ENCODE measurements around the gene SLN.

SLN gene

DNA sequence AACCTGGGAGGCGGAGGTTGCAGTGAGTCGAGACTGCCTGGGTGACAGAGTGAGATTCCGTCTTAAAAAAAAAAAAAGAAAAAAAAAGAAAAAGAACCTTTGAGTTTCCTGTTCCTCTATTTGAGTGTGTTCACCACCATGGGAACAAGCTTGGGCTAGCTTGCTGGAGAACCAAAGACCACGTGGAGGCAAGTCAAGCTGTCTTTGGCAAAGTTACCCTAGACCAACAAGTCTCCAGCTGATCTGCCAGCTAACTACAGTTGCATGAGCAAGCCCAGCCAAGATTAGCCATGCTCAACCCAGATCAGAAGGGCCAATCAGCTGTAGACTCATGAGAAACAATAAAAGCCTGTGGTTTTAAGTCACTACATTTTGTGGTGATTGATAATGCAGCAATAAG is 29.7 kb downstream of the SLN start:
- no peak for DNase-seq

DNA sequence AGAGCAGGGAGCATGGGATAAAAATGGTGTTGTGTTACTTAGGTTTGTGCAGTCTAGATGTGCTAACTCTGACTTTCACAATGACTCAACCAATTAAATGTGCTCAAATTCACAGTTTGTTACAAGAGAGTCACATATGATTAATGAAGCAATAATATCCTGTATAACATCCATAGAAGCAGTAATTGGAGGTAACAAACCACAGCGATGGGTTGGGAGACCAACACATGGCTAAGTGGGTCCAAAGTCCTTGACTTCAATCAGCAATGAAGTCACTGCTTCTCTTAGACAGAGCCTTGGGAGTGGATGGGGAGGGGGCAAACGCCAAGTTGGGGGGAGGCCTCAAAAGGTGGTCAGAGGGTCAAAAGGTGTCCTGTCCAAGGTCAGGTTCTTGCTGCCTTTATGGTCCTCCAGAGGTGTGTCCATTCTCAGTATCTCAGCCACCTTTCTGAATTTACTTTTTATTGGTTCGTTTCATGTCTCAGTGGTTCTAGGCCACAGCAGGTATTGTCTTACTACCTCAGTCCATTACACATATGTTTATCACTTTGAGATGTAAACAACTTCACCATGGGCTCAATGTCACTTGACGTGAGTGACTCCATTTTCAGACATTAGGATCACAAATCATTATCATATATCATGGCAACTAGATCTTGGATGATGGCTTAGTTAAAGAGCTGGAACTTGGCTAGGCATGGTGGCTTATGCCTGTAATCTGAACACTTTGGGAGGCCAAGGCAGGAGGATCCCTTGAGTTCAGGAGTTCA is 32.4 kb downstream of the SLN start:
- no peak for DNase-seq

DNA sequence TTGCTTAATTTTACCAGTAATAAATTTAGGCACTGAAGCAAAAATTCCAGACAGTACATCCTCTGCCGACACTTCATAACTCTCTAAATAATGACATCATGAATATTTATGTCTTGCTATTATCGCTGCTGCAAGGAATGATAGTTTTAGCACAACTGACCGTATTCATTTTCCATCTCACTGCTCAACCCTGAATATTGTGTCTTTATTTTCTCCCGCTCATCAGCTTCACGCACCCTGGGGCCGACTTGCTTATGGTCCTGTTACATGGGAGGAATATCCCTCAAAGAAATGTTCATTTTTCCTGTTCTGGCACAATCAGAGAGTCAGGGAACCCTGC is 33.3 kb downstream of the SLN start:
- DNase-seq, result no peak

DNA sequence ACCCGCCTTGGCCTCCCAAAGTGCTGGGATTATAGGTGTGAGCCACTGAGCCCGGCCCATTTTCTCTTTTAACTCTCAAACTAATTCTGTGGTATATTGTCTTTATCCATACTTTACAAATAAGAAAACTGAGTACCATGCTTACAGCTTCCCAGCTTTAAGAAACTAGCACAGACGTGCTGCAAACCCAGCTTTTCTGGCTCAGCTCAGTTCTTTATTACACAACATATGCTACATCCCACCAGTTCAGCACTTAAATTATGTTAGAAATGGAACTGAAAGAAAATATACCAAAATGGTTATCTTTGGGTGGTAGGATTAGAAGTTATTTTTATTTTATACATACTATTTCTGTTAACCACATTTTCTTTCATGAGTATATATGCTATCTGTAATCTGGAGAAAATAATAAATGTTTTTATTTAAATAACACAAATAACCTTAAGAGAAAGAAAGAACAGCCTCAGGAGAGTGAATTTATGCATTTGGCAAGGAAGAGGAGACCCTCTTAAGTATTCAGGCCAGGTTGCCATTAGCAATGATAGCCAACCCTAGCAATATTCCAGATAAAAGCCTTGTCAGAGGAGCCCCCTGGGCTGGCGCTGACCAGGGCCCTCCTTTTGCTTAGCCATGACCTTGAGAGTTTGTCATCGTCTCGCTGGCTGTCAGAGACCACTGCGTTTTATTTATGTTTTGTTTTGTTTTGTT is 33.8 kb downstream of the SLN start:
- no peak for DNase-seq

DNA sequence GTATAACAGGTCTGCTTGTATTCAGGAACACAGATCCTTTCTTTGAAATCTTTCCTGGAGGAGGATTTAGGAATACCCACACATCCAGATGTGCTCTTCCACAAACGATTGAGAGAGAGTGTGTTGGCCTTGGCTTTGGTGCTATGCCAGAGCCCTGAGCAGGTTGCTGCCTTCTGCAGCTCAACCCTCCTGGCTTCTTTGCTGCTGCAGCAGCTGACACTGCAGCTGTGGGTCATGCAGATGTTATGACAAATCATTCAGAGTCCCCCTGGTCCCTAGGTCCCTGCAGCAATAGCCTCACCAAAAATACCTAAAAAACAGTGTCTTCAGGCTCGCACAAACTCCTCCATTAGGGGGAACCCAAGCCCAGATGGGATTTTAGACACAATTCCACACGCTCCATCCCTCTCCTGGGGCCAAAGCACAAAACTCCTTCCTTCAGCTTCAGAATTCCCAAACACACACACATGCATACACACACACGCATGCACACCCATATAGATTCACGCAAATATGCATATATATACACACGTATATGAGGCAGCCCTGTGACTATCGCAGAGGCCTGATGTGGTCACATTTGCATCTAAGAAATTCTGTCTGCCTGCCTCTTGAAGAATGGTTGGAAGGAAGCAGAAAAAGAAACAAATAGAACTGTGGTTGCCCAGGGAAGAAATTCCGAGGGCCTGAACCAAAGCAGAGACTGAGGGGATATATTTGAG is 35.4 kb downstream of the SLN start:
- DNase-seq, result no peak

DNA sequence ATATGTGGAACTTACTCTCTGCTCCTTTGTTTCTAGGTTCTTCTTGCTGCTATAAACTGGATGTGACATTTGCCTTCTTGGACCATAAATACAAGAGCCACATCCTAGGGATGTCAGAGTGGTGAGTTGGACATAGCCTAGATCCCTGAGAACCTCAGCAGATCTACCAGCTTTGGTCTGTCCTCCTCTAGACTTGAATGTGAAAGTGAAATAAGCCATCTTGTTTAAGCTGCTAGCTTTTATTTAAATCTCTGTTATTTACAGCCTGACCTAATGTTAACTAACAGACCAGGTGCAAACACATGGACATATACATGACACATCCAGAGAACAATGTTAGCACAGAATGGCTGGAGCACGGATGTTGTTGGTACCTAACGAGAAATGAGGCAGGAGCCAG is 36.0 kb downstream of the SLN start:
- no peak for DNase-seq

DNA sequence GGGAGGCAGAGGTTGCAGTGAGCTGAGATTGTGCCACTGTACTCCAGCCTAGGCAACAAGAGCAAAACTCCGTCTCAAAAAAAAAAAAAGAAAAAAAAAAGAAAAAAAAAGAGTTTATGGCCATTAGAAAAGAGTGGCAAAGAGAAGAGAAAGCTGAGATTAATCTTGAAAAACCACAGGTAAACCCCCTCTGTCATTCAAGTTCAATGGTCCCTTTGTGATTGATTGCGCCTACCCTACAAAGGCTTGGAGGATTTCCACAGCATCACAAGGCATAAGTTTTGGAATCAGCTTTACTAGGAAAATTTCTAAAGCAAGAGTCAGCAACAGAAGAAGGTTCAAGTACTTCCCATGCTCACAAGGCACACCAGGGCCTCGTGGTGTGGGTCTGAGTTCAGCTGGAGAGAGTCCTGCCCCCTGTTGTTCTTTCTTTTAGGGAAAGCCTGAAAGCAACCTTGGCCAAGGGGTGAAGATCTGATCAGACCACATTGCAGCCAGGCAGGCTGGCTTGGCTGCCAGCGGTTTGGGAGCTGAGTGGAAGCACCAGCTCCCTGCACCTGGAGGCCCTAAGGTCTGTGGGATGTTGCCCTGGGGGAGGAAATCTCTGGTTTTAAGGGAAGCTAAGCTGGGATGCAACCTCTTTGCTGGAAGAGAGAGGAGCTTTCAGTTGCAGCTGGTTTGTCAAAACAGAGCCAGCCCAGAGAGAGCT is 41.8 kb downstream of the SLN start:
- DNase-seq, result no peak

DNA sequence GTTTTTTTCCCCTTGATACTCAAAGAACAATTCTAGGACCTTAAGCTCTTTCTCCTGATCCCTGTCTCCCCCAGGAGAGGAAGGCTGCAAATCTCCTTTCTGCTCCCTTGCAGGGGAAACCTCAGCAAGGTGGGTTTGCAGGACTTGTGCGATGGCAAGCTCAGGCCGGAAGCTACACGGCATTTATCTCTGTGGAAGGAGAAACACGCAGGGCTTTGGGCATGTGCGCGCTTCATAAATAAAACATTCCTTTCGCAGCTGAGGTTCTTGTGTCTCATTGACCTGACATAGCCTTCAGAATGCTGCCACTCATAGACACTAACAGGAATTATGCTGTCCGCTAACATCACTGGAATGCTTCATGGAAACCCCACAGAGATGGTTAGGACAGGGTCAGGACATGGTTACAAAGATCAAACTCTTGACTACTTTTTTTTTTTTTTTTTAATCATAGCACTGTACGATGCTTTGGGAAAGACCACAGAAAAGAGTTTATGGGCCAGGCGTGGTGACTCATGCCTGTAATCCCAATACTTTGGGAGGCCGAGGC is 42.6 kb downstream of the SLN start:
- no peak for DNase-seq

DNA sequence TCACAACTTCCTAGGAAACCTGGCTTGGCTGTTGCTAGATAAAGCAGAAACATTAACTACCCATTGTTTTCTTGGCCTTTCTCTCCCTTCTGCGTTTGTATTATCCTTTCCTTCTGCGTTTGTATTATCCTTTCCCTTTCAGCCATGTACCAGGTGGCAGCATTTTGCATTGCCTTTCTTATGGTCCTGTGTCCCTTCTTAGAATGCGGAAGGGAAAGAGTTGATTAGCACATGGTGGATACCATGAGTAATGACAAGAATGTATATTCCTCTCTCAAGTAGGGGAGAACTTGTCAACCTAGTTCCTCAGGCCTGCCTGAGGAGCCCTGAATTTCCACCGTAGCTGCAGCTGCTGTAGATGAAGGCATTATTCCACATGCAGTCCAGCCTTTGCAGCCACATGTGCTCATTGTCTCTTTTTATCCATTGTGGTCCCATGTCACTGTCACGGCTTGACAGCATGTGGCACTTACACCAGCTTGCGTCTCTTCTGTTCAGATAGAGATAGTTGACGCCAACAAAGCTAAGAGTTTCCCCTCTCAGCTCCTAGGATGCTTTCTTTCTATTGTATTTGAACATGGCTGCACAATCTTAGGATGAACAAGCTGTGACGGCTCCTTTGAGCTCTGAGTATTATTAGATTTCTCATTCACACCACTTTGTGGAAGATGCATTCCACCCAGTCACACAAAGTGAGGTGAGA is 44.8 kb downstream of the SLN start:
- DNase-seq, result no peak

DNA sequence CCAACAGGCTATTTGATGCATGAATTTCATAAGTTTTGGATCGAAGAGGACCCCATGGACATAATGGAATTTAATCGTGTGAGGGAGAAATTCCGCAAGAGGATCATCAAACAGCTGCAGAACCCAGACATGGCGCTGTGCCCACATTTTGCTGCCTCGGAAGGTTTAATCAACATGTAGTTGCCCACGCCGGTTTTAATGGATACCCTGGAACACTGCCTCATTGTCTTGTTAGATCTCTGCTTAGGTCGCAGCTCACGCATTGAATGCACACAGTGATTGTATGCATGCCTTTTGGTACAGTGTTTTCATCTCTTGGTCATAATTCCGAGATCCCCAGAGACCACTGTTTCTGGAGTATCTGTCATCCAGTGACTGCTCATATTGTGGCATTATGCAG is 46.8 kb downstream of the SLN start:
- no peak for DNase-seq

DNA sequence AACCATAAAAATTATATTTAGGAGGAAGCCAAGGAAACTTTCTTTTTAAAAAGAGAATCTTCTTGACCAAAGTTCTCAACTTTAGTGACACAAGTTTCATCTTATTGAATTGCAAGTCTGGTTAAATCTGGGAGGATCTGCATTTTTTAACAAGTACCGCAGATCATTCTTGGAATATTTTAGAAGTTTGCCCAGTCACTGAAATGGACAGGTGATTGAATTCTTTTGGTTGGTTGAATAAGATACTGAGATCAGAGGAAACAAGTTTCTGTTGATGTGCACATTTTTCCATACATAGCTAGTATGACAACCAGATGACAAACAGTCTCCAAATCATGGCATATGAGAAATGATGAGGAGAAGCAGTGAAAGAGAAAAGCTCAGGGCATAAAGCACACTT is 50.2 kb downstream of the SLN start:
- DNase-seq, result no peak

DNA sequence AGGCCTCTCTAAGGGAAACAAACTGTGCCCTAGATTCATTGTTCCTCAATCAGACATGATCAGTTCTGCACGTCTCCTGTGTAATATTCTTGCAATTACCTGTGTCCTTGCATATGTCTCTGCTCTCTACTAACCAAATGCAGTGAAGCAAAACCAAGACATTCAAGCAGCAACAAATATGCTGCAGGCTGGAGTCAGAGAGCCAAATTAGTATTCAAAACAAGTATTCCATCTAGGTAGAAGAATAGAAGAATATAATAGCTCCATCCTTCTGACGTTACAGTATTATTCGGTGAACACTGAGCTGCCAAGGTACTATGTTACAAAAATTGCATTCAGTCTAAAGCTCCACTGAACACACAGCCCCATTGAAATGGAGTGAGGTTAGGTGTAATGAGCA is 51.8 kb downstream of the SLN start:
- DNase-seq, result no peak

DNA sequence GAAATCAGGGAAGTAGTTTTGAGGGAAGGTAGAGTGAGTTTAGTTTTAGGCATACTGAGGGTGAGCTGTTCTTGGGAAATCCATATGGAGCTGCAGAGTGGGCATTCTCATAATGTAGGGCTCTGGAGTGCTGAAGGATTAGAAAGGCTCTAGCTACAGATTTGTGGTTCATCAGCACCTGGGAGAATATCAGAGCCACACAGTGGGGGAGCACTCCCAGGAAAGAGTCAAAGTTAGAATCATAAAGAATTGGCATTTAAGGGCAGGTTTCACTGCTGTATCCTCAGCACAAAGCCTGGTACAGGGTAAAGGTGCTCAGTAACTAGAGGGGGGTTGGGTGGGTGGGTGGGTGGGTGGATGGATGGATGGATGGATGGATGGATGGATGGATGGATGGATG is 52.5 kb downstream of the SLN start:
- DNase-seq, result no peak
